Measurements from ENCODE around the gene ARHGEF17. TPM values are rescaled to one million over a fixed set of nuclear protein-coding genes. Genes with fewer than 3 reads are reported as not detected.
A peak's percentile ranks its signal among the peaks of the same experiment; 100 is the strongest.
"Not testable (repeated sequence)": the region's sequence is repeated elsewhere in the genome, so short reads cannot be mapped to it uniquely, and the experiment has no call there.

The ARHGEF17 gene
- total RNA-seq, 1 donor from 2014 or later = 43.3 TPM

DNA sequence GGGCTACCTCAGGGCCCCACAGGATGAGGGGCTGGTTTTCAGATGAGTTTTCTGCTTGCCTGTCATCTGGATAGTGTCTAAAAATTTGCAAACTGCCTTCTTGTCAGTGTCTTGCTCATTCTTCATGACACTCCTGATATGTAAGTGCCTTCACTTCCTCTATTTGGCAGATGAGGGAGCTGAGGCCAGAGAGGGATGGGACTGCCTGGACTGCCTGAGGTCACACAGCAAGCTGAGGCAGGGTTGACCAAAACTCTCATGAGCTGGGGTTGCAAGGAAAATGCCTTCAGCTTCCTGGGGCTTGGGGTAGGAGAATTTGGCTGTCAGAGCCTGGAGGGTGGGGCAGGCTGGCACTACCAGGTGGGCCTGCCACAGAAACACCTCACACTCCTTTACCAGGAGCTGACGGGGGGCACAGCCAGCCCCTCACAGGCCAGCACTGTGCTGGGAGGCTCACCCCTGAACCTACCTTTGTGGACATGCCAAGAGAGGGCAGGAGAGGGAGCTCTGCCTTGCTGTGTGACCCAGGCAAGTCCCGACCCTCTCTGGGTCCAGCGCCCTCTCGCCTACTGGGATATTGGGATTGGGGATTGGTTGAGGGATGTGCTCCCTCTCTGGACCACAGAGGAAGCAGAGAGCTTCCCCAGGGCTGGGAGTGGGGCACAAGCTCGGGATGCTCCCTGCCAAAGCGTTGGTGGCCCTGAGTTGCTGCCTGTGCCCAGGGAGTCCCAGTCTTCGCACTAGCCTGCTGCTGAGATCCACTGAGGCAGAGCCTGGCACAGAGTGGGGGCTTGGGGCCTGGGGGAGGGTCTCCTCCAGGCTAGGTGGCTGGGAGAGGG is 37.8 kb upstream of the ARHGEF17 start:
- H3K36me3 Mint-ChIP-seq (ENCODE audit: unreplicated experiment) = no peaks in the 10 kb centered on the region
- peaks cover 10% of the 10 kb centered on the region for H3K9me3 Mint-ChIP-seq (ENCODE audit: unreplicated experiment)
- H3K4me1 Mint-ChIP-seq (ENCODE audit: low read depth, unreplicated experiment) = peaks cover 48% of the 10 kb centered on the region
- H3K27me3 Mint-ChIP-seq (ENCODE audit: unreplicated experiment) = peaks cover 3% of the 10 kb centered on the region
- peak; percentile 11 for DNase-seq
- TF ChIP-seq, protein P1, sequence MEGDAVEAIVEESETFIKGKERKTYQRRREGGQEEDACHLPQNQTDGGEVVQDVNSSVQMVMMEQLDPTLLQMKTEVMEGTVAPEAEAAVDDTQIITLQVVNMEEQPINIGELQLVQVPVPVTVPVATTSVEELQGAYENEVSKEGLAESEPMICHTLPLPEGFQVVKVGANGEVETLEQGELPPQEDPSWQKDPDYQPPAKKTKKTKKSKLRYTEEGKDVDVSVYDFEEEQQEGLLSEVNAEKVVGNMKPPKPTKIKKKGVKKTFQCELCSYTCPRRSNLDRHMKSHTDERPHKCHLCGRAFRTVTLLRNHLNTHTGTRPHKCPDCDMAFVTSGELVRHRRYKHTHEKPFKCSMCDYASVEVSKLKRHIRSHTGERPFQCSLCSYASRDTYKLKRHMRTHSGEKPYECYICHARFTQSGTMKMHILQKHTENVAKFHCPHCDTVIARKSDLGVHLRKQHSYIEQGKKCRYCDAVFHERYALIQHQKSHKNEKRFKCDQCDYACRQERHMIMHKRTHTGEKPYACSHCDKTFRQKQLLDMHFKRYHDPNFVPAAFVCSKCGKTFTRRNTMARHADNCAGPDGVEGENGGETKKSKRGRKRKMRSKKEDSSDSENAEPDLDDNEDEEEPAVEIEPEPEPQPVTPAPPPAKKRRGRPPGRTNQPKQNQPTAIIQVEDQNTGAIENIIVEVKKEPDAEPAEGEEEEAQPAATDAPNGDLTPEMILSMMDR (IDR thresholded peaks at IDR 0.05; ENCODE audit: partially characterized antibody, unreplicated experiment) = no peak
- H3K27ac Mint-ChIP-seq (ENCODE audit: unreplicated experiment) = no peak overlapping the region
- H3K4me3 Mint-ChIP-seq (ENCODE audit: unreplicated experiment) = no peak overlapping the region

DNA sequence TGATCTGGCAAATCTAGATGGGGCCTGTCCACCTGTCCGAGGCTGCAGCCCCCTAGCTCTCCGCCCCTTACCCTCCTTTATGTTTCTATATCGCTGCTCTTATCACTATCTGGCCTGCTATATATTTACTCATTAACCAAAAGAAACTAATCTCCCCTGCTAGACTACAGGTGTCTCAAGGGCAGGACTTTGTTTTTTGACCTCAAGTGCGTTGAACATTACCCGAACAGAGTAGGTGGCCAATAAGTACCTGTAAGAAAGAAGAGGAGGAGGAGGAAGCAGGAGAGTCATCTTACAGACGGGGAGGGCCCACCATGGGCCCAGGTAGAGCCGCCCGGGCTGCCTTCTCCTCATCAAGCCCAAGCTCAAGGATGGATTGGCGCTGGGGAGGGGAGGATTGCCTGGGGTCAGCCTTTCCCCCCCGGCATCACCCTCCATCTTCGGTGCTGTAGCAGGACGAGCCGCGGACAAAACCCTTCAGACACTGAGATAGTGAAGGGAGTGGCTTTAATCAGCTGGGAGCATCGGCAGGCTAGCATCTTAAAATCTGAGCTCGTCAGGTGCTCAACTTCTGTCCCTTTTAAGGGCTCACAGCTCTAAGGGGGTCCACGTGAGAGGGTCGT is 37.1 kb upstream of the ARHGEF17 start:
- Mint-ChIP-seq H3K36me3 (ENCODE audit: unreplicated experiment) (no peaks in the 10 kb centered on the region), H3K27ac (ENCODE audit: unreplicated experiment) (peak overlapping the region; percentile 64), H3K4me1 (ENCODE audit: low read depth, unreplicated experiment) (peaks cover 48% of the 10 kb centered on the region), H3K9me3 (ENCODE audit: unreplicated experiment) (peaks cover 8% of the 10 kb centered on the region), H3K27me3 (ENCODE audit: unreplicated experiment) (peaks cover 2% of the 10 kb centered on the region), H3K4me3 (ENCODE audit: unreplicated experiment) (peak overlapping the region; percentile 55)
- TF ChIP-seq, protein P1 (IDR thresholded peaks at IDR 0.05; ENCODE audit: partially characterized antibody, unreplicated experiment) = no peak
- peak; percentile 16 for DNase-seq

DNA sequence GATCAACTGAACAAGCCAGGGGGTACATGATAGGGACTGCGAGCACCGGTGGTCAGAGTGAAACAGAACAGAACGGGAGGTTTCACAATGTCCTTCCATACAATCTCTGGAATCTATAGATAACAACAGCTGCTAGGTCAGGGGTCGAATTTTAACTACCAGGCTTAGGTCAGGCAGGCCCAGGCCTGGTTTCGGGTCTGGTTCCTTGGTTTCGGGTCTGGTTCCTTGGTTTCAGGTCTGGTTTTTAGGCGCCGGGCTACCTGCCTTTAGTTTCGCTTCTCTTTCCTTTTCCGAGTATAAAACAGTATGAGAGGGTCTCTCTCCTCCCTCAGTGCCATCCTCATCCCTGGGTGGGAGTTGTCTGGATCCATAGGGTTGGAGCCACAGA is 36.6 kb upstream of the ARHGEF17 start:
- not testable (repeated sequence) for H3K9me3 Mint-ChIP-seq (ENCODE audit: unreplicated experiment); H3K27me3 Mint-ChIP-seq (ENCODE audit: unreplicated experiment); H3K36me3 Mint-ChIP-seq (ENCODE audit: unreplicated experiment); DNase-seq
- H3K4me3 Mint-ChIP-seq (ENCODE audit: unreplicated experiment) = peak overlapping the region; percentile 55
- peaks cover 43% of the 10 kb centered on the region for H3K4me1 Mint-ChIP-seq (ENCODE audit: low read depth, unreplicated experiment)
- H3K27ac Mint-ChIP-seq (ENCODE audit: unreplicated experiment) = peak overlapping the region; percentile 64

DNA sequence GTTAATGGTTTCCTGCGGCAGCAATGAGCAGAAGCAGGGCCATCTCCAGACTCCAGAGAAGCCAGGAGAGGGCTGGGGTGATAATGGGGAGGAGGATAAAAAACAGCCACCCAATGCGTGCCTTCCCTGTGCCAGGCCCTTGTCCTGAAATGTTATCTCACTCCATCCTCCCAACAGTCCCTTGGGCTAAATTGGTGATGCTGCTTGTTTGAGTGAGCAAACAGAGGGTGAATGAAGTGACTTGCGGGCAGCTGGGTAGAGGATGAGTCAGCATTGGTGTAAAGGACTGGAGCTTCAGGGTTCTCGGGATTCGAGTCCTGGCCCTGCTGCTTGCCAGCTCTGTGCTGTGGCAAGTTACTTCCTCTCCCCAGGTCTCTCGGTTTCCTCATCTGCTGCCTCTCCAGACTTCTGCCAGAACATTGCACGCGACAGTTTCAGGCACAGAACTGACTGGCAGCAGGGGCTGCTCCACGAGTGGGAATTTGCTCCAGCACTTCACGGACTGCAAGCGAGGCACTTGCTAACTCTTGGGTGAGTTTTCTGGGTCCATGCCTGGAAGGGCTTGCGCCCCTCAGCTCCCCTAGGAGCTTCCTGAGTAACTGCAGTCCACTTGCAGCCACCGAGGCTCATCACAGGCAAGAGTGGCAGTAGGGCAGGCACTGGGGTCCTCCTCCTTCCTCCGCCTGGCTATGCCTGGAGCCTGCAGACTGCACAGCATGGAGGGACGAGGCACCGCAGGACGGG is 36.0 kb upstream of the ARHGEF17 start, which contains the start of gene P2RY6:
P2RY6 (plus strand) TSS at position 403 of the 744 bp plus-strand sequence. CDS start 24,181 bp downstream, outside the sequence.
- H3K36me3 Mint-ChIP-seq (ENCODE audit: unreplicated experiment) = no peaks in the 10 kb centered on the region
- H3K9me3 Mint-ChIP-seq (ENCODE audit: unreplicated experiment) = peaks cover 8% of the 10 kb centered on the region
- peaks cover 2% of the 10 kb centered on the region for H3K27me3 Mint-ChIP-seq (ENCODE audit: unreplicated experiment)
- peak within 1 kb of the TSS; percentile 55 for H3K4me3 Mint-ChIP-seq (ENCODE audit: unreplicated experiment)
- H3K4me1 Mint-ChIP-seq (ENCODE audit: low read depth, unreplicated experiment) = peaks cover 37% of the 10 kb centered on the region
- TF ChIP-seq, protein P1 (IDR thresholded peaks at IDR 0.05; ENCODE audit: partially characterized antibody, unreplicated experiment) = no peak
- H3K27ac Mint-ChIP-seq (ENCODE audit: unreplicated experiment) = peak within 1 kb of the TSS; percentile 64
- peak; percentile 14 for DNase-seq

DNA sequence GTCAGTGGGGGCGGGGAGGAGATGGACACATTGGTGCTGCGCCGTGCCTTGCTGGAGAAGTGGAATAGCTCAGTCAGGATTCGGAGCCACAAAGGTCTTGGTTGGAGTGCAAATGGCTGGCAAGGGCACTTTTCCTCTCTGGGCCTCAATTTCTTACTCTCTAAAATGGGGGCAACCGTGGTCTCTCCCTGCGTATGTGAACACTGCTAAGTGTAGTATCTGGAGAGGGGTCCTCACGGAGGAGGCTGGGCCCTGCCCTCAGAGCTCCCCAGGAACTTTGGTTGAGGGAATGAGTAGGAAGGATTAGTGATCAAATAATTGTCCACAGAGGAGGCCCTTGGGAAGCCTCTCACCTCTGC is 35.4 kb upstream of the ARHGEF17 start:
- Mint-ChIP-seq H3K9me3 (ENCODE audit: unreplicated experiment) (peaks cover 7% of the 10 kb centered on the region), H3K4me1 (ENCODE audit: low read depth, unreplicated experiment) (peaks cover 33% of the 10 kb centered on the region), H3K27ac (ENCODE audit: unreplicated experiment) (no peak overlapping the region), H3K36me3 (ENCODE audit: unreplicated experiment) (no peaks in the 10 kb centered on the region), H3K4me3 (ENCODE audit: unreplicated experiment) (no peak overlapping the region), H3K27me3 (ENCODE audit: unreplicated experiment) (peaks cover 2% of the 10 kb centered on the region)
- TF ChIP-seq, protein P1 (IDR thresholded peaks at IDR 0.05; ENCODE audit: partially characterized antibody, unreplicated experiment) = no peak
- no peak for DNase-seq

Data from glutamatergic neuron (in vitro differentiated cells).